Measurements from ENCODE around the gene SIRT7.

Gene SIRT7

GRCh38 chr17:81913394-81914102 is 4.4 kb downstream of the SIRT7 start:
- DNase-seq (ENCODE audit: insufficient read length, low spot score) = no peak
- FAIRE-seq = no peak
- no peak for TF ChIP-seq CTCF (IDR thresholded peaks at IDR 0.05; ENCODE audit: insufficient read depth, missing control alignments)

DNA sequence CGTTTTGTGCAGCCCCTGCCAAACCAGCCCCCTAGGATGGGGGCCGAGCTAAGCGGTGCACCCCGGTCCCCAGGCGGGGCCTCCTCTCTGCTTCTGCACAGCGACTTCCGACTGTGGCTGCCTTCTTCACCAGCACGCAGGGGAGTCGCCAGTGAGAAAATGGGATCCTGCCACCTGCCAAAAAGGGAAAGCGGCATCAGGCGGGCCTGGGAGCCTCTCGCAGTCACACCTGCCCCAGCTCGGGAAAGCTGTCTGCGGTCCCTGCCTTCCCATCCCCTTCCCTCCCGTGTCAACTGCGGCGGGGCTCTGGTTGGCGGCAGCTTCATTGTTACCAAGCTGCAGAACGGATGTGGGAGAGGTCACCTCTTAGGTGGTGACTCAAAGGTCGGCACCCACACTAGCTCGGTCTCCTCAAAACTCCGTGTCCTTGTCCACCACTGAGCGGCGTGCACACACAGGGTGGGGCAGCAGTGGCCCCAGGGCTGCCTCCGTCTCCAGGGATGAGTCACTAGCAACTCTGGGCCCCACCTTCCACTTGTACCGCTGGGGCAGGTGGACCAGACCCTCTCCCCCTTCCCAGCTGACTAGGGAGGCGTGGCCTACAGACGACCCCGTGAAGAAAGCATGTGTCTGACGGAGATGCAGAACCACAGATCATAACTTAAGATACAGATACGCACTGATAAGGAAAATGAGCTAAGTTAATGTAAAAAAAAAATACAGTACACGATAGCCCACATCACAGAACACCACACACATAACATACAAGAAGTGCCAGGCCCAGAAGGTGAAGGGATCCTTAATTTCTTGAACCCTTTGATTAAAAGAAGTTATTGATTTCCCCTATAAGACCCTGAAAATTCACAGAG is 5.3 kb downstream of the SIRT7 start:
- DNase-seq (ENCODE audit: insufficient read length, low spot score) (no peak), FAIRE-seq (no peak)
- TF ChIP-seq CTCF (IDR thresholded peaks at IDR 0.05; ENCODE audit: insufficient read depth, missing control alignments) = no peak

DNA sequence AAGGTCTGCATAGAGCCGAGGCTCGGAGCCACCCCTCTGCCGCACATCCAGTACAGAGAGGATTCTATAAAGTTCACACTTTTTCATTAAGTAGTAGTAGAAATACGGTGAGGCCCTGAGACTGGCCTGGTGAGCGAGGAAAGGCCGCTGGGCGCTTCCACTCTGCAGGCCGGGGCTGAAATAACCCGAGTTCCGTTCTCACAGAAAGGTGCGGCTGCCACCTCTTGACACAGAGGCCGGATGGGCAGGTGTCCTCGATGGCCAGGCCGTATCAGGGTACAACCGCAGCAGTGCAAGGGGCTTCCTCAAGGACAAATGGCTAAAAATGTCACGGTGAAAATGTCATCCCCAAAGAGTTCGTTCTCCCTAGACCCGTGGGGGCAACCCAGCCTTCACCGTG is 6.0 kb downstream of the SIRT7 start:
- FAIRE-seq = no peak
- TF ChIP-seq CTCF (IDR thresholded peaks at IDR 0.05; ENCODE audit: insufficient read depth, missing control alignments) = no peak
- no peak for DNase-seq (ENCODE audit: insufficient read length, low spot score)

GRCh38 chr17:81911277-81911961 is 6.6 kb downstream of the SIRT7 start, which contains the start of gene PCYT2:
Gene PCYT2 (minus strand): TSS chr17:81911399. CDS start chr17:81911355, 44 bp downstream.
- DNase-seq (ENCODE audit: insufficient read length, low spot score) (peak; percentile 100), FAIRE-seq (no peak)
- no peak for TF ChIP-seq CTCF (IDR thresholded peaks at IDR 0.05; ENCODE audit: insufficient read depth, missing control alignments)

DNA sequence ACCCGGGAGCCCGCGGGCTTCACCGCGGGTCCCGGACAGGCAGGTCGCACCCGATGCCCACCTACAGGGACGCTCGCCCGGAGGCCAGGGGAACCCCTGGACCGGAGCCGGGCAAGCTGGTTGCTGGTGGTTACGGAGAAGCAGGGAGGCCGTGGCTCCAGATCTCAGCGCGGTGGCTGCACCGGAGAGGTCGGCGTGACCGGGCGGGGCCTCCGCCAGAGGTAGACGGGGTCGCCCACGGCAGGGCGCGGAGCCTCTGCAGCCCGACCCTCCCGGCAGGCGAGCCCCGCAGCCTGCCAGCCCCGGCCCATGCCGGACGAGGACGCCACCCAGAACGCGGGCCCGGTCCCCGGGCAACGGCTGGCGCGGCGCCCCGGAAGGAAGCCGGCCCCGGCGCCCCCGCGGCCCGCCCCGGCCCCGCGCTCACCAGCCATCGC is 7.1 kb downstream of the SIRT7 start:
- no peak for DNase-seq (ENCODE audit: insufficient read length, low spot score)
- FAIRE-seq = no peak
- no peak for TF ChIP-seq CTCF (IDR thresholded peaks at IDR 0.05; ENCODE audit: insufficient read depth, missing control alignments)

DNA sequence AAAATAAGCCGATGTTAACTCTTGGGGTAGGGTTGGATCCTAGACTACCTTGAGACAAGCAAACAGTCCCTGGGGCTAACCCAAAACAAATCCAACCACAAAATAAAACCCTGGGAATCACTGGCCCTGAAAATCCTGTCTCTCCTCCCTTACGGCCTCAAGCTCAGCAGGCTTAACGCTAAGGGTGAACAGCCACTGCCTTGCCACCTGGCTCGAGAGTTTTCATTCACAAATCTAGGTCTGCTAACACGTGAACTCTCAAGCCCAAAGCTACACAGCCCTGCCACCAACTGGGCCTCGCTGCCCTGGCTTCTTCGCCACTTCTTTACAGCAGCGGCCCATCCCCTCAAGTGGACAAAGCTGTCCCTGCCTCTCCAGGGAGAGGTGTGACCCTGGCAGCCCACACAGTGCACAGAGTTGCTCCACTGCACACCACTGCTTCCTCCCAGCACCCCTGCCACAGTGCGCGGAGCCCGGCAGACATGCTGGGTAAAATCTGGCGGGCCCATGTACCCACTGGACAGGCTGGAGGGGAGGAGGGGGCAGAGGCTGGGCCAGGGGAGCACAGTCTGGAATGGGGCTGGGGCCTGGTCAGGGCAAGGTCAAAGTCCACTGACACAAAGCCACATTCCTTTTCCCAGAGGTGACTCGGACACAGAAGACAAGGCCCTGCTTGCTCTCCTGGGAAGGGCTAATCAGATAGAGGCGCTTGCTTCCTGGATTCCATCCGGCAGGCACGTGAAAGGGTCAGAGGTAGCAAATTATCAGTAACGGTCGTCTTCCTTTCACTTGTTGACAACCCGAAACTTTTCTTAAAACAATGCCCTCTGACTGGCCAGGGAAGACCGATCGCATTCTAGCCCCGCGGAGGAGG is 7.8 kb downstream of the SIRT7 start:
- no peak for FAIRE-seq
- TF ChIP-seq CTCF (IDR thresholded peaks at IDR 0.05; ENCODE audit: insufficient read depth, missing control alignments) = no peak
- DNase-seq (ENCODE audit: insufficient read length, low spot score) = no peak

Data from D721Med (cell line).